BLaER1 (cell line): Measurements from ENCODE around the gene SLC34A3.

Experiments used
- H3K27ac ChIP-seq: shearing (Covaris generic); formaldehyde crosslinking; 2 replicates; pipeline ENCODE4 v1.8.1; 2022
- H3K27me3 ChIP-seq: shearing (Covaris generic); formaldehyde crosslinking; 2 replicates; pipeline ENCODE4 v1.8.1; 2022
- H3K36me3 ChIP-seq: shearing (Covaris generic); formaldehyde crosslinking; 2 replicates; pipeline ENCODE4 v1.8.1; 2022
- H3K4me1 ChIP-seq: shearing (Covaris generic); formaldehyde crosslinking; 2 replicates; pipeline ENCODE4 v1.8.1; 2022
- H3K4me2 ChIP-seq: shearing (Covaris generic); formaldehyde crosslinking; 2 replicates; pipeline ENCODE4 v1.8.1; 2022
- H3K4me3 ChIP-seq: shearing (Covaris generic); formaldehyde crosslinking; 2 replicates; pipeline ENCODE4 v1.8.1; 2022
- H3K9ac ChIP-seq: shearing (Covaris generic); formaldehyde crosslinking; 2 replicates; pipeline ENCODE4 v1.8.1; 2022
- H3K9me3 ChIP-seq: shearing (Covaris generic); formaldehyde crosslinking; 2 replicates; pipeline ENCODE4 v1.8.1; 2022
- H4K20me1 ChIP-seq: shearing (Covaris generic); formaldehyde crosslinking; 2 replicates; pipeline ENCODE4 v1.8.1; 2022
- Cebpa-rat ChIP-seq: shearing (Covaris generic); IDR thresholded peaks from 2 replicates; pipeline ENCODE4 v1.8.1; 2022

Gene SLC34A3

DNA sequence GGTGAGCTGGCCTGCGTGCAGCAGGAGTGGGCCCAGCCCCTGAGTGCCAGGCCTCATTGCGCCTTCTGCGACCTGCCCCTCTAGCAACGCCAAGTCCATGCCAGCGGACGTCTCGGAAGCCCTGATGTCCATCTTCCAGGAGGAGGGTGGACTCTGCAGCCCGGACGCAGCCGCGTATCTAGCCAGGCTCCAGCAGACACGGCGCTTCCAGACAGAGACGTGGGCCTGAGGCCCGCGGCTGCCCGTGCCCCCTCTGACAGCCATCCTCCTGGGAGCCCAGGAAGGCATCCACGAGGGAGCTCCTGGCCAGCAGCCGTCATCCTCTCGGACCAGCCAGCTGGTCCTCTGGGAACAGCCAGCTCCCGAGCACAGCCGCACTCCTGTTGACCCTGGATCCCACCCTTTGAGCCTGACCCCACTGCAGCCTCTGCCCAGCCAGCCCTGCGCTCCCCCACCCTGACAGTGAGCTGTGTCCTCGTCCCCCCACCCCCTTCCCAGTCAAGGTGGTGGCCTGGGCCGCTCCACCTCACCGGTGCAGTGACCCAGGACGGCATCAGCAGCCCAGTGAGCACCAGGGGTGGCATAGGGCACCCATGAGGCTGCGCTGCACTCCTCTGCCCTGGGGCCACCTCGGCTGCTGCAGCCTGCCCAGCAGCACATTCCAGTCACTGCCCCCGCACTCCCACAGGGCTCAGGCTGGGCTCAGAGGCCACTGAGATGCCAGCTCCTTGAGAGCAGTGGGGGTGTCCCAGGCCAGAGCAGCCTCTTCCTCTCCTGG is 14.3 kb upstream of the SLC34A3 start:
- H3K9me3 ChIP-seq, result no peaks in the 10 kb centered on the region
- H4K20me1 ChIP-seq, result peaks cover 8% of the 10 kb centered on the region; the same call in 1 of the 2 replicates
- no peak for TF ChIP-seq Cebpa-rat
- no peak overlapping the region for H3K4me3 ChIP-seq
- H3K27ac ChIP-seq, result peak overlapping the region; percentile 63
- peaks cover 34% of the 10 kb centered on the region for H3K4me1 ChIP-seq
- no peaks in the 10 kb centered on the region for H3K27me3 ChIP-seq
- H3K36me3 ChIP-seq, result peaks cover 73% of the 10 kb centered on the region
- peak overlapping the region; percentile 64 for H3K4me2 ChIP-seq
- H3K9ac ChIP-seq, result 0 out of 2 replicates have a peak overlapping the region, but pooled peaks have one; percentile 29

DNA sequence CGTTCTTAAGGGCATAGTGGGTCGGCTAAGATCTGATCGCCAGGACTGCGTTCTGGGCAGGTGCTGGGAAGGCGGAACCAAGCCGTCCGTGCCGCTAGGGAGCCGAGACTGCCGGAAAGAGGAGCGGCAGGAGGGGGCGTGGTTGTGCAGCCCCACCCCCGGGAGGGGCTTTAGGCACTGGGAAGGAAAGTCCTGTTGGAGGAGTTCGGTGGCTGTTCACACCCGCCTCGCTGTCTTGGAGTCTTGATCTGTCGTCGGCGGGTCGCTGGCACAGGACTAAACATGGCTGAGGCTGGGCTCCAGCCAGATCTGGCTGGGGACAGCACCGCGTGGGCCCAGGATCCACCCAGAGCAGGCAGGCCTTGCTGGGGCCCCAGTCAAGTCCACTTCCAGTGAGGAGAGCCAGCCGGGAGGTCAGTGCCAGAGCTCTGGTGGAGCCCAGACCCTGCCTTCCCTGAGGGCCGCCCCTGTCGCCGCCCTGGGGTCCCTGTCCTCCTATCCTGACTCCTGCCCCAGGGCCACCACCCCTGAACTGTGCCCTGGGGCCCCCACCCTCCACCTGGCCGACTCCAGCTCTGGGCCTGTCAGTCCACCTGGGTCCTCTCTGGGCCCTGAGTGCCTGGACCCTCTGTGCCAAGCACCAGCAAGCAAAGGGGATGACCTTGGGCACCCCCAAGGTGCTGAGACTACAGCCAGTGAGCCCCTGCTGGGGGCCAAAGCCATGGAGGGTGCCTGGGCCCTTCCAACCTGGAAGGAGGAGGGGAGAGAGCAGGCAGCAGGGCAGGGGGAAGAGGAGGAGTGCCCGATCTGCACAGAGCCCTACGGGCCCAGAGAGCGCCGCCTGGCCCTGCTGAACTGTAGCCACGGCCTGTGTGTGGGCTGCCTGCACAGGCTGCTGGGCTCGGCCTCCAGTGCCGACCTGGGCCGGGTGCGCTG is 13.2 kb upstream of the SLC34A3 start:
- Histone ChIP-seq H3K4me2 (peak overlapping the region; percentile 64), H3K27ac (peak overlapping the region; percentile 63)
- TF ChIP-seq Cebpa-rat, result no peak

DNA sequence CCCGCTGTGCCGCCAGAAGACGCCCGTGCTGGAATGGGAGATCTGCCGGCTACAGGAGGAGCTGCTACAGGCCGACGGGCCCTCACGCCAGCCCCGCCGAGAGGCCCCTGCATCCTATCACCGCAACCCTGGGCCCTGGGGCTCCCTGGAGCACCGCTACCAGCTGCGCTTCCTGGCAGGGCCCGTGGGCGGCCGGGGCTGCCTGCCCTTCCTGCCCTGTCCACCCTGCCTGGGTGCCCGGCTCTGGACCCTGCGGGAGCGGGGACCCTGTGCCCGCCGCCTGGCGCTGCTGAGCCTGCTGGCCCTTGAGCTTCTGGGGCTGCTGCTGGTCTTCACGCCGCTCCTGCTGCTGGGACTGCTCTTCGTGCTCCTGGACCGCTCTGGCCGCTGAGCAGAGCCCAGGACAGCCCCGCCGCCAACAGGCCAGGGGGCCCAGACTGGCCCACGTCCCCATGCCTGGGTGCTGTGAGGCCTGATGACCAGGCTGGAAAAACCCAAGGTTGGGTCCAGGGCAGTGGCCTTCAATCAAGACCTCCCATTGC is 12.4 kb upstream of the SLC34A3 start:
- Histone ChIP-seq H3K36me3 (peaks cover 63% of the 10 kb centered on the region), H3K9ac (no peak overlapping the region), H4K20me1 (peaks cover 8% of the 10 kb centered on the region; the same call in 1 of the 2 replicates), H3K27ac (0 out of 2 replicates have a peak overlapping the region, but pooled peaks have one; percentile 63), H3K4me3 (no peak overlapping the region), H3K4me1 (peaks cover 33% of the 10 kb centered on the region), H3K4me2 (peak overlapping the region; percentile 64; the same call in 1 of the 2 replicates), H3K27me3 (no peaks in the 10 kb centered on the region), H3K9me3 (no peaks in the 10 kb centered on the region)
- no peak for TF ChIP-seq Cebpa-rat

More for the DNA sequence above, 13.2 kb upstream of the SLC34A3 start:
- peaks cover 8% of the 10 kb centered on the region; the same call in 1 of the 2 replicates for H4K20me1 ChIP-seq
- peaks cover 28% of the 10 kb centered on the region for H3K4me1 ChIP-seq
- H3K27me3 ChIP-seq, result no peaks in the 10 kb centered on the region
- no peaks in the 10 kb centered on the region for H3K9me3 ChIP-seq
- H3K4me3 ChIP-seq, result peak overlapping the region; percentile 19; the same call in 1 of the 2 replicates
- peaks cover 68% of the 10 kb centered on the region for H3K36me3 ChIP-seq
- peak overlapping the region; percentile 65 for H3K9ac ChIP-seq

DNA sequence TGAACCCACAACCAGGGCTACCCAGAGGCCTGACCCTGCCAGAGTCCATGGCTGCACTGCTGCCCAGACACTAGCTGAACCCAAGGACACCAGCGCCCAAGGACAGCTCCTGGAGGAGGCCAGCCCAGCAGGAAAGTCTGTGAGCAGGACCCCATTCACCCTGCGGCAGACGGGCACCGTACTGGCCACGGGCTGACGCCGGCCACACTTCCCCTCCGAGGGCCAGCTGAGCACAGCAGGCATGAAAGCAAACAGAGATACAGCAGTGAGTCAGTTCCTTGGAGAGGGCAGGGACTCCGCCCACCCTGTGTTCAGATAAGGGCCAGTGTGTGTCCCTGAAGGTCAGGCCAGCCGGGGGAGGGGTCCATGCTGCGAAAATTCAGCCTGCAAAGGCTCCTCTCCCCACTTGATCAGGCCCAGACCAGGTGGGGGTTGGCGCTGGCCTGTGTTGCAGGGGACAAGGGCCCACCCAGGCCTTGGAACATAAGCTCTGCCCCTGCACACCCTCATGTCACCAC is 11.9 kb upstream of the SLC34A3 start:
- H3K27ac ChIP-seq, result no peak overlapping the region
- peaks cover 58% of the 10 kb centered on the region for H3K36me3 ChIP-seq
- H3K27me3 ChIP-seq, result no peaks in the 10 kb centered on the region
- no peak overlapping the region for H3K4me3 ChIP-seq
- TF ChIP-seq Cebpa-rat, result no peak
- peaks cover 8% of the 10 kb centered on the region; the same call in 1 of the 2 replicates for H4K20me1 ChIP-seq
- H3K4me2 ChIP-seq, result no peak overlapping the region
- no peak overlapping the region for H3K9ac ChIP-seq
- no peaks in the 10 kb centered on the region for H3K9me3 ChIP-seq
- H3K4me1 ChIP-seq, result peaks cover 35% of the 10 kb centered on the region

- Histone ChIP-seq H3K4me1 (peaks cover 45% of the 10 kb centered on the region), H3K4me2 (no peak overlapping the region)
Measured at GRCh38 chr9:137219757-137220316, 10.9 kb upstream of the SLC34A3 start.

GRCh38 chr9:137220317-137221094 is 10.2 kb upstream of the SLC34A3 start:
- Histone ChIP-seq H3K4me1 (peaks cover 52% of the 10 kb centered on the region), H3K9ac (no peak overlapping the region), H3K27me3 (no peaks in the 10 kb centered on the region), H3K36me3 (peaks cover 41% of the 10 kb centered on the region), H3K9me3 (no peaks in the 10 kb centered on the region), H3K27ac (no peak overlapping the region), H3K4me2 (no peak overlapping the region), H4K20me1 (peaks cover 8% of the 10 kb centered on the region; the same call in 1 of the 2 replicates), H3K4me3 (no peak overlapping the region)
- TF ChIP-seq Cebpa-rat, result no peak

More at GRCh38 chr9:137219757-137220316, 10.9 kb upstream of the SLC34A3 start:
- TF ChIP-seq Cebpa-rat, result no peak
- Histone ChIP-seq H3K36me3 (peaks cover 47% of the 10 kb centered on the region), H4K20me1 (peaks cover 8% of the 10 kb centered on the region; the same call in 1 of the 2 replicates), H3K9me3 (no peaks in the 10 kb centered on the region), H3K4me3 (no peak overlapping the region), H3K9ac (0 out of 2 replicates have a peak overlapping the region, but pooled peaks have one; percentile 34), H3K27ac (no peak overlapping the region), H3K27me3 (no peaks in the 10 kb centered on the region)

DNA sequence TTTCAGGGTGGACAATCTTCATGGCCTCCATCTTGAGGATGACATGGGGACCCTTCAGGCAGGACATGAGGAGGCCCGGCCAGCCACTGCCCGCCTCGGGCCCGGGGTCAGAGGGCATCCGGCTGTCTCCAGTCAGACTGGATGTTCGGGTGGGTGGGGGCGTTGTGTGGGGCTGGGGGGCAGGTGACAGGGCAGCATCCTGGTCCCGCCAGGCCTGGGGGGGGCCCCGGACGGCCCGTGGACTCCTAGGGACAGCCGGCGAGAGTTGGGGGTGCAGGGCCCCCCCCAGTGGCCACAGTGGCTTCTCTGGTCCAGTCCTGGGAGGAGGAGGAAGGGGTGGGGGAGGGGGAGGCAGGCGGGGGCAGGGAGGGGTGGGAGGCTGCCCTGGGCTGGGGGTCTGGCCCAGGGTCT is 9.6 kb upstream of the SLC34A3 start:
- Histone ChIP-seq H3K36me3 (peaks cover 35% of the 10 kb centered on the region), H3K9me3 (no peaks in the 10 kb centered on the region), H3K27ac (no peak overlapping the region), H3K4me1 (peaks cover 56% of the 10 kb centered on the region), H4K20me1 (peaks cover 8% of the 10 kb centered on the region; the same call in 1 of the 2 replicates), H3K27me3 (no peaks in the 10 kb centered on the region), H3K9ac (no peak overlapping the region), H3K4me2 (peak overlapping the region; percentile 100), H3K4me3 (peak overlapping the region; percentile 84)
- no peak for TF ChIP-seq Cebpa-rat

- peaks cover 30% of the 10 kb centered on the region for H3K36me3 ChIP-seq
- H3K4me2 ChIP-seq, result peak overlapping the region; percentile 100
- no peaks in the 10 kb centered on the region for H3K9me3 ChIP-seq
- no peaks in the 10 kb centered on the region for H3K27me3 ChIP-seq
- H3K9ac ChIP-seq, result peak overlapping the region; percentile 83
- H3K4me3 ChIP-seq, result peak overlapping the region; percentile 84
- peaks cover 51% of the 10 kb centered on the region for H3K4me1 ChIP-seq
- peak overlapping the region; percentile 85 for H3K27ac ChIP-seq
- TF ChIP-seq Cebpa-rat, result no peak
- peaks cover 8% of the 10 kb centered on the region; the same call in 1 of the 2 replicates for H4K20me1 ChIP-seq
Measured at GRCh38 chr9:137221506-137222111, 9.1 kb upstream of the SLC34A3 start.
